NCI-H1417 (cell line): ENCODE results near the gene TMEM220.
"Not testable (repeated sequence)": the region's sequence is repeated elsewhere in the genome, so short reads cannot be mapped to it uniquely, and the experiment has no call there.

Experiments used
- DNase-seq, 3 experiments: peaks; one replicate each; lab custom pipeline; 2025; lab: John Stamatoyannopoulos, UW

Gene TMEM220

DNA sequence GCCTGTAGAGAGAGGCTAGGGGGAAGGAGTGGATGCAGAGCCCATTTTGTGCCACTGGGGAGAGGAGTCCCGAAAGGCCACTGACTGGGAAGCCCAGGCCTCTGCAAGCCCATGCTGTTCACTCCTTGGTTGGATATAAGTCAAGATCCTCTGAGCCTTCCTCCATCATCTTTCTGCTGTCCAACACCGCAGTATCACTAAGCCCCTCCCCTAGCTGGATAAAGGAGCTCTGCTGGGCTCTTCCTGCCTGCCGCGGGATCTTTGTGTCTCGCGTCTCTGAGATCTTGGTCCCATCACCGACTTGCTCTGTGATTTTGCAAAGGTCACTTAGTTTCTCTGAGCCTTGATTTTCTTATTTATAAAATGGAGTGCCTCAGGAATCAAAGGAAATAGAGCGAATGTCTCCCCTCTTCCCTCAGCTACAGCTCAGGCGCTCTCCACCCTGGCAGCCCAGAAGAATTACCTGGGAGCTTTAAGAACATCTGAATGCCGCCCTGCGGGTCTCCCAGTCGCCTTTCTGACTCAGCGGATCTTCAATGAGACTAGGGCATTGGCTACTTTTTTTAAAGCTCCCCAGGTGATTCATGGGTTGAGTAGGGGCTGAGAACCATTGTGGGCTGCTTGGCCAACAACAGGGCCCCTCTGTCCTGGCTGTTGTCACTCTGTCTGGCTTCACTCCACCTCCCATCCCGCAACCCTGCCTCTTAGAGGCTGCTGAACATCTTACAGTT, 25.2 kb upstream of the TMEM220 start:
- DNase-seq = no peak

GRCh38 chr17:10754109-10754508, 24.3 kb upstream of the TMEM220 start:
- DNase-seq = no peak

DNA sequence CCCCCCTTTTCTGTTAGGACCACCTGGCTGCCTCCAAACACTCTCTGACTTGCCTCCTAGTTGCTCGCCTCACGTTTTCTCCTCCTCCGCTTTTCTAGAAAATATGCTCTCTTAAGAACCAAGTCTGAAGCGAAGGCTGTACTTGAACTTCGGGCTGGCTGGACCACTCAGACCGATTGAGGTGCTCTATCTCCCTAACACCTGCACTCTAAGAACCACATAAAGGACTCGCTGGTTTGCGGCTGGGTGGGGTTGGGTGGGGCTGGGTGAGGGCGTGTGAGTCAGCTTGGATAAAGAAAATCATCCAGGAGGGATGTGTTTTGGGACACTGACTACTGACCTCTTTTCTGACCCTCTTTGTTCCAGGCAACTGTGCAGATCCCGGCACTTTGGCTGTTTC, 22.9 kb upstream of the TMEM220 start:
- DNase-seq = no peak

- peak in 2 of 3 experiments; percentile 2 to 44 for DNase-seq
These were observed 21.7 kb upstream of the TMEM220 start for GRCh38 chr17:10751563-10751962.

DNA sequence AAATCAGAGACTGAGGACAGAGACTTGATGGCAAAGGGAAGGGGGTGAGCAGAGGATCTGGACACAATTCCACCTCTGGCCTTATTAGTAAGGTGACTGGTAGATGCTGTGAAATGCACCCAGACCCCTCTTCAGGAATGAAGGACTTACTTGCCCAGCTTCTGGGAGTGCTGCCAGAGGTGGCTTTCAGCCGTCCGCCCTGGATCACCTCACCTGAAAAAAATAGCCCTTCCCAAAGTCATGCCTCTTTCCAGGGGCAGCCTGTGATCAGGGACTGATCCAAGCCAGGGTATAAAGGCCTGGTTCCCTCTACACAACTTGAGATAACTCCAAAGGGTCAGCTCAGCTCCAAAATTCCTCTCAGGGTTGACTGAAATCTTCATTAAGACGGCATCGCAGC, 20.4 kb upstream of the TMEM220 start:
- DNase-seq = no peak

DNA sequence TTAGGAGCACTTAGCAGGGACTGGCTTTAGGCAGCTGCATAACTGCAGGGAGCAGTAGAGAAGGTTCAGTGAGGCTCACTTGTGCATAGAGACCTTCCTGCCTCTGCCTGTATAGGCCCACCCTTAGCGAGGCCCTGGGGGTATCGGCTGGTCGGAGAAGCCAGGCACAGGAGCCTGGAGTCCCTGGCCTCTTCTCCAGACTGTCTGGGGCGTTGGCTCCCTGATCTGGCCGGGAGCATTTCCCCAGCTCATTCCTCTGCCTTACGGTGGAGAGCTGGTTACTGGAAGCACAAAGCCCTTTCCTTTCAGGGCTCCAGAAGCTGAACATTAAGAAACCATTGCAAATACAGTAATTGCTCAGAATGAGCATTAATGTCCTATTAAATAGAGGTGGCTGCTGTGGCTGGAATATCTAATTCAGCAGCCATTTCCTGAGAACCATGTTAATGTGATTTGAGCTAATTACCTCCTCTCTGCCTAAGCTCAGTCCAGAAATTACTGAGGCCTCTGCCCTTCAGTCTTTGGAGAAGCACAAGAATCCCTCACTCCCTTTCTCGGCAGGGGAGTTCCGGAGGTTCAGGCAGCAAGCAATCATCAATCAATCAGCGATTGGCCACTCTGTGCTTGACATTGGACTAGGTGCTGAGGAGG, 18.8 kb upstream of the TMEM220 start:
- DNase-seq = no peak

DNA sequence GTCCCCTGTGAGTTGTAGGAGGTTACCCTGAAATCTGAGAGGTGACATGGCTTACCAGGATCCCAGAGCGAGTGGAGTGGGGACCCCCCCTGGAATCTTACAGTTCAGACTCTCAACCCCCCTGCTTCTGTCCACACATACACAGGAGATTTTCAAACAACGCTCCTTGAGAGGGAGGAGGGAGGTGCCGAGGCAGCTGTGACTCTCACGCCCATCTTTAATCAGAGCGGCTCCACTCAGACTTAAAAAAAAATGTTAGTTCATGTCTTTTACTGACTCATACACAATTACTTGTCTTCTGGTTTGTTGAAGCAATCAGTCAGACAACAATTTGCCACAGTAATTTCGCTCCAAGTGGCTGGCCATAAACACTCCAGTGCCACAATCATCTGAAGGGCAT, 15.4 kb upstream of the TMEM220 start:
- DNase-seq = no peak

DNA sequence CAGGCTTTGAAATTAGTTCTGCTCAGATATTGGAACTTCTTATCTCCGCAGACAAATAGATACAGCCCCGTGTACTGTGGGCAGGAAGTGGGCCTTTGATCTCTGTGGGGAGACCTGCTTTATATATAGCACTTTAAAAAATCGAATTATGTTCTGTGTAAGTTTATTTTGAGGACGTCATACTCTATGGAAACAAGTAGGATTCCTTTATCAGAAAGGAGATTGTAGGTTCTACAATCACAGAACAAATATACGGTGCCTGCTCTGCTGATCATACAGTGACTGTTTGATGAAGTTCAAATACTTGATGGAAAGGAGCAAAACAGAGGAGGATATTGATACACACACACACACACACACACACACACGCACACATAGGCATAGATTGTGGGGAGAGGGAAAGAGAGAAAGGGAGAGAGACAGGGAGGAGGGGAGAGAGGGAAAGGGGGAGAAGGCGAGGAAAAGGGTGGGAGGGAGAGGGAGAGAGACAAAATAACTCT, 14.7 kb upstream of the TMEM220 start:
- no peak for DNase-seq

DNA sequence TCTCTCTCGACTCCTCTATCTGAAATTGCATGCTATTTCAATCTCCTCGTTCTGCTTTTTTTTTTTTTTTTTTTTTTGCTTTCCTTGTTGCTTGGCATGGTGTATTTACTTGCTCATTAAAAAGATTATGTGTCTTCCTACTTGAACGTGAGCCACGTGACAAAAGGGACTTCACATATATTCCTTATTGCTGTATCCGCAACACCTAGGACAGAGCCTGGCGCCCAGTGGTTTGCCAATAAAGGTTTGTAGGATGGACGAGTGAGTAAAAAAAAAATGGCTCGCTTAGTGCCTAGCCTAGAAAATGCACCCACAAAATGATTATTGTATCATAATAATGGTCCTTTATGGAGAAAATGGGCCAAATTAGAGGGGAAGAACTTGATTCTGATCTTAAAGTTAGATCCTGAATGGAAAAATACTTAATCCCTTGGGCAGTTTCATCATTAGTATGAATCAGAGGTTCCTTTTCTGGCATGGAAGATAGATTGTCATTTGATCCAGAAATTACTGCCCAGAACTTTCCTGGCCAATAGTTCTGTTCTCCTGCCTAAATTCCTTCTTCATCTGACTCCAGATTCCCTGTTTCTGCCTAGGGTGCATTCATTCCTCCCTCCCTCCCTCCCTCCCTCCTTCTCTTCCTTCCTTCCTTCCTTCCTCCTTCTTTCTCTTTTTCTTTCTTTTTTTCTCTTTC, 13.6 kb upstream of the TMEM220 start:
- DNase-seq = no peak

GRCh38 chr17:10742431-10742830, 12.6 kb upstream of the TMEM220 start:
- no peak for DNase-seq

- DNase-seq = no peak
These were observed 11.8 kb upstream of the TMEM220 start for GRCh38 chr17:10741416-10742135.

GRCh38 chr17:10739386-10739785, 9.6 kb upstream of the TMEM220 start:
- no peak for DNase-seq

DNA sequence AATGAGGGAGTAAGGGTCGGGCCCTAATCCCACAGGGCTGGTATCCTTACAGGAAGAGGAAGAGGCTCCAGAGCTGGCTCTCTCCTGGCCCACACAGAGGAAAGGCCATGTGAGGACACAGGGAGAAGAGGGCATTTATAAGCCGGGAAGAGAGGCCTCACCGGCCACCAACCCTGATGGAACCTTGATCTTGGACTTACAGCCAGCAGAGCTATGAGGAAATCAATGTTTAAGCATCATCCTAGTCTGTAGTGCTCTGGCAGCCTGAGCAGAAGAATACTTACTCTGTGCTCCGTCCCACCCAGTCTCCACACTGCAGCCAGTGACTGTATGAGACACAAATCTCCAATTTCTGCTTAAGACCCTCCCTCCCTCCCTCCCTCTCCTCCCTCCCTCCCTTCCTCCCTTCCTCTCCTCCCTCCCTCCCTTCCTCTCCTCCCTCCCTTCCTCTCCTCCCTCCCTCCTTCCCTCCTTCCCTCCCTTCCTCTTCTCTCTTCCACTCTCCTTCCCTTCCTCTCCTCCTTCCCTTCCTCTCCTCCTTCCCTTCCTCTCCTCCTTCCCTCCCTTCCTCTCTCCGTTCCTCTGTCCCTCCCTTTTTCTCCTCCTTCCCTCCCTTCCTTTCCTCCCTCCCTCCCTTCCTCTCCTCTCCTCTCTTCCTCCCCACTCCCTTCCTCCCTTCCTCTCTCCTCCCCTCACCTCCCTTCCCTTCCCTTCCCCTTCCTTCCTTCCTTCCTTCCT, 8.9 kb upstream of the TMEM220 start:
- no peak for DNase-seq

GRCh38 chr17:10737736-10738135, 7.9 kb upstream of the TMEM220 start:
- no peak for DNase-seq

DNA sequence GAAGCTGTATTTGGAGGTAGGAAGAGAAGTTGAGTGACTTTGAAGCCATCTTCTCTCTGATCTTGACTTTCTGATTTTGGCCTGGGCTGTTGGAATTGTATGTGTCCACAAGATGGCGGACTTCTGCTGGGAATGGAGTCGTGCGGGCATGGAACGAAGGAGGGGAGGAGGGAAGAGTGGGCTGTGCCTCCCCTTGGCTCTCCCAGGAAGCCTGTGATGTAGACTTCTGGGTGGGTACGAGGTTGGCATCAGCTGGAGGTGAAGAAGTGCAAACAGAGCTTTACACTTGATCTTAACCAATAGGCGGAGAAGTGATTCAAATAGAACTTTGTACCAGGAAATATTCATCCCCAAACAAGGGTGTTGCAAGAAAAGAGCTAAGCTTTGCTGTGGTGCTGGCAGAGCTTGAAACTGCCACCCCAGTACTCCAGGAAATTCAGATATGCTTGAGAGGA, 7.4 kb upstream of the TMEM220 start:
- DNase-seq = peak; percentile 1 to 41 (median 5)

DNA sequence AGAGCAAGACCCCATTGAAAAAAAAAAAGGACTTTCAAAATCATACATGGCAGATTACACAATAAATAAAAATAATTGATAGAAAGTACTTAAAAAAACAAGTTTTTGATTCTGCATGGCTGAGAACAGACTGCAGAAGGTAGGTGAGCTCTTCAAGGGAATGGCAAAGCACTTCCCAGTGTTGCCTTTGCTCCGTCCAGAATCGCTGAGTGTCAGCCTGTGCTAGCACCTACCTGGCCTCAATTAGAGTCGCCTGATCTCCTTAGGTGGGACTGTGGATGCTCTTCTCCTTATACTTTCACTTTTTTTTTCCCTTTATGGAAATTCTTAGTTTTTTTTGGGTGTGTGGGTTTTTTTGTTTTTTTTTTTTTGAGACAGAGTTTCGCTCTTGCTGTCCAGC, 6.0 kb upstream of the TMEM220 start:
- no peak for DNase-seq

DNA sequence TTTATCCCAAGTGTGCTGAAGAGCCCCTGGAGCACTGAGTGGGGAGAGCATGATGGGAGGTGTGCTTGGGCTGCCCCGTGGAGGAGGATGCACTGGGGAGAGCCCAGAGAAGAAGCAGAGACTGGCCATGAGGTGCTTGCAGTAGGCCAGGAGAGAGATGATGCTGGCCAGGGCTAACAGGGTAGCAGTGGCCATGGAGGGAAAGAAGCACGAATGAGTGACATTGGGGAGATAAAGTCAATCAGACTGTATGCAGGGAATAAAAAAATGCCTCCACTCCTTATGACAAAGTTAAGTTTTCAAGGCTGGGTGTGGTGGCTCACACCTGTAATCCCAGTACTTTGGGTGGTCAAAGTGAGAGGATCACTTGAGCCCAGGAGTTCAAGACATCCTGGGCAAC, 5.4 kb upstream of the TMEM220 start:
- no peak for DNase-seq

GRCh38 chr17:10733666-10734065, 3.8 kb upstream of the TMEM220 start:
- DNase-seq = no peak

GRCh38 chr17:10732121-10732520, 2.3 kb upstream of the TMEM220 start:
- not testable (repeated sequence) for DNase-seq

DNA sequence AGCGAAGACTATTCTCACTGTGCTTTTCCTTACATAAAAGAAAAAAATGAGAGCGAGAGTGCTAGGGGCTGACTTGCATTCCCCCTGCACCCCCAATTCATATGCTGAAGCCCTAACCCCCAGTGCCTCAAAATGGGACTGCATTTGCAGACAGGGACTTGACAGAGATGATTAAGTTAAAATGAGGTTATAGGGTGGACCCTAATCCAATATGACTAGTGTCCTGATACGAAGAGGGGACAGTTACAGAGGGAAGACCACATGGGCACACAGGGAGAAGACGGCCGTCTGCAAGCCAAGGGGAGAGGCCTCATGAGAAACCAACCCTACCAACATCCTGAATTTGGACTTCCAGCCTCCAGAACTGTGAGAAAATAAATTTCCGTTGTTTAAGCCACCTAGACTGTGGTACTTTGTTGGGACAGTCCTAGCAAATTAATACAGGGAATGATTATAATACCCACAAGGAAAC, 1.6 kb upstream of the TMEM220 start:
- DNase-seq = no peak

DNA sequence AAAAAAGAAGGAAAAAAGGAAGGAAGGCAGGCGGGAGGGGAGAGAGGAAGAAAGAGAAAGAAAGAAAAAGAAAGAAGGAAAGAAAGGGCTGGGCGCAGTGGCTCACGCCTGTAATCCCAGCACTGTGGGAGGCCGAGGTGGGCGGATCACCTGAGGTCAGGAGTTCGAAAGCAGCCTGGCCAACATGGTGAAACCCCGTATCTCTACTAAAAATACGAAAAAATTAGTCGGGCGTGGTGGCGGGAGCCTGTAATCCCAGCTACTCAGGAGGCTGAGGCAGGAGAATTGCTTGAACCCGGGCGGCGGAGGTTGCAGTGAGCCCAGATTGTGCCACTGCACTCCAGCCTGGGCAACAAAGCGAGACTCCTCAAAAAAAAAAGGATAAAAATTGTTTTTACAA, 424 bp upstream of the TMEM220 start:
- DNase-seq = not testable (repeated sequence)
